ENCODE results near the gene CCM2L. TPM values are rescaled to one million over a fixed set of nuclear protein-coding genes. Genes with fewer than 3 reads are reported as not detected.

CCM2L gene
- polyA plus RNA-seq, 3 donors, result not detected

- no peaks in the 10 kb centered on the region for H3K36me3 Mint-ChIP-seq
- H3K4me1 Mint-ChIP-seq, result peaks cover 9% of the 10 kb centered on the region
- H3K27ac Mint-ChIP-seq, result no peak overlapping the region
- H3K4me3 Mint-ChIP-seq, result no peak overlapping the region
- WGBS (ENCODE audit: insufficient coverage), result 100% methylated on average over 5 of the region's 8 CpGs
- intact Hi-C loops (cut with micrococcal nuclease), result no loop called here
- no peaks in the 10 kb centered on the region for H3K27me3 ChIP-seq (ENCODE audit: control insufficient read depth in 2 of 2, insufficient read depth in 2 of 2, low read length in 2 of 2)
- no peak overlapping the region for H3K27ac ChIP-seq (ENCODE audit: low read depth in 1 of 2, low read length in 2 of 2)
- H3K9ac ChIP-seq (ENCODE audit: insufficient read depth, low read length, poor library complexity, severe bottlenecking), result no peak overlapping the region
- H3K36me3 ChIP-seq (replicated peaks in 1 of 2; ENCODE audit: control insufficient read depth in 1 of 2, insufficient read depth in 2 of 2, low read length in 2 of 2), result no peaks in the 10 kb centered on the region
- H3K79me2 ChIP-seq (ENCODE audit: insufficient read depth, low read length), result no peaks in the 10 kb centered on the region
- H3K9me3 Mint-ChIP-seq, result no peaks in the 10 kb centered on the region
- no peak for DNase-seq
- no peaks in the 10 kb centered on the region for H4K20me1 ChIP-seq (ENCODE audit: insufficient read depth, low read length)
- no peaks in the 10 kb centered on the region for H3K9me3 ChIP-seq (replicated peaks in 1 of 2; ENCODE audit: control insufficient read depth in 1 of 2, insufficient read depth in 1 of 2, low read length in 2 of 2)
- H3K4me2 ChIP-seq (replicated peaks; ENCODE audit: extremely low read depth, low read length, poor library complexity, severe bottlenecking), result no peak overlapping the region
- no peak for TF ChIP-seq CTCF (IDR thresholded peaks at IDR 0.05)
- peaks cover 1 to 16% (median 9%) of the 10 kb centered on the region in 3 donors for H3K27me3 Mint-ChIP-seq (ENCODE audit: low read depth in 3 of 3)
- H3K4me3 ChIP-seq (replicated peaks in 1 of 3; ENCODE audit: low read depth in 2 of 3, low read length in 3 of 3), result no peak overlapping the region
- H2AFZ ChIP-seq (ENCODE audit: insufficient read depth, low read depth, low read length, poor library complexity, severe bottlenecking), result no peak overlapping the region
- H3K4me1 ChIP-seq (ENCODE audit: control insufficient read depth in 1 of 2, insufficient read depth in 2 of 2, low read length in 2 of 2), result peaks cover 6 to 8% of the 10 kb centered on the region in 2 donors
These were observed 3.1 kb upstream of the CCM2L start for GRCh38 chr20:32006841-32007786.

GRCh38 chr20:32007787-32008616 lies 2.2 kb upstream of the CCM2L start:
- H3K9me3 ChIP-seq (replicated peaks in 1 of 2; ENCODE audit: control insufficient read depth in 1 of 2, insufficient read depth in 1 of 2, low read length in 2 of 2), result no peaks in the 10 kb centered on the region
- TF ChIP-seq CTCF (IDR thresholded peaks at IDR 0.05), result no peak
- Mint-ChIP-seq H3K4me1 (peaks cover 9% of the 10 kb centered on the region), H3K9me3 (no peaks in the 10 kb centered on the region), H3K4me3 (no peak overlapping the region), H3K27ac (no peak overlapping the region), H3K36me3 (no peaks in the 10 kb centered on the region), H3K27me3 (ENCODE audit: low read depth in 3 of 3) (peaks cover 1 to 20% (median 9%) of the 10 kb centered on the region in 3 donors)
- H4K20me1 ChIP-seq (ENCODE audit: insufficient read depth, low read length), result no peaks in the 10 kb centered on the region
- intact Hi-C loops (cut with micrococcal nuclease), result no loop called here
- H3K4me2 ChIP-seq (replicated peaks; ENCODE audit: extremely low read depth, low read length, poor library complexity, severe bottlenecking), result no peak overlapping the region
- peaks cover 6 to 8% of the 10 kb centered on the region in 2 donors for H3K4me1 ChIP-seq (ENCODE audit: control insufficient read depth in 1 of 2, insufficient read depth in 2 of 2, low read length in 2 of 2)
- no peak for DNase-seq
- H3K4me3 ChIP-seq (replicated peaks in 1 of 3; ENCODE audit: low read depth in 2 of 3, low read length in 3 of 3), result no peak overlapping the region
- no peaks in the 10 kb centered on the region for H3K27me3 ChIP-seq (ENCODE audit: control insufficient read depth in 2 of 2, insufficient read depth in 2 of 2, low read length in 2 of 2)
- no peak overlapping the region for H3K9ac ChIP-seq (ENCODE audit: insufficient read depth, low read length, poor library complexity, severe bottlenecking)
- 50% methylated on average over 9 of the region's 10 CpGs for WGBS (ENCODE audit: insufficient coverage)
- no peaks in the 10 kb centered on the region for H3K79me2 ChIP-seq (ENCODE audit: insufficient read depth, low read length)
- no peak overlapping the region for H2AFZ ChIP-seq (ENCODE audit: insufficient read depth, low read depth, low read length, poor library complexity, severe bottlenecking)
- H3K36me3 ChIP-seq (replicated peaks in 1 of 2; ENCODE audit: control insufficient read depth in 1 of 2, insufficient read depth in 2 of 2, low read length in 2 of 2), result no peaks in the 10 kb centered on the region
- H3K27ac ChIP-seq (ENCODE audit: low read depth in 1 of 2, low read length in 2 of 2), result no peak overlapping the region

All from CD14-positive monocyte (primary cell).